HEK293 (cell line): ENCODE results near the gene FAM181A.

ENCODE experiments used
- CTCF ChIA-PET: fragments of 350-600 bp; formaldehyde crosslinking; extraction: SDS; loops from one replicate; lab custom pipeline; 2021; ENCODE audit warnings: antibody characterized with exemption; lab: Yijun Ruan, JAX
- POLR2A ChIA-PET: fragments of 300-600 bp; formaldehyde crosslinking; extraction: SDS; loops from one replicate; lab custom pipeline; 2020; ENCODE audit warnings: antibody characterized with exemption, inconsistent platforms; lab: Yijun Ruan, JAX
- H3K27ac ChIP-seq: fragments of 200-500 bp; sonication (Bioruptor generic); 2 replicates; pipeline ENCODE4 v1.5.1; 2014; ENCODE audit warnings: low read depth, low read length, control low read depth, inconsistent platforms; ENCODE audit errors: extremely low read depth
- H3K36me3 ChIP-seq, 2 experiments: fragments of 200-500 bp in 1 of 2; sonication (Bioruptor generic) in 1 of 2; 1 replicate in 1 of 2; 2 replicates in 1 of 2; pipeline ENCODE4 v1.5.1; 2014 to 2017; ENCODE audit warnings: inconsistent platforms in 2 of 2, low read length in 2 of 2; ENCODE audit not compliant: control insufficient read depth in 2 of 2, insufficient read depth in 1 of 2
- H3K4me1 ChIP-seq: fragments of 200-500 bp; sonication (Bioruptor generic); 2 replicates; pipeline ENCODE4 v1.5.1; 2014; ENCODE audit warnings: mild to moderate bottlenecking, low read length, inconsistent platforms; ENCODE audit not compliant: control insufficient read depth, insufficient read depth
- H3K4me3 ChIP-seq: 2 replicates; pipeline ENCODE4 v1.5.1; 2011; ENCODE audit warnings: low read depth, mild to moderate bottlenecking, control low read depth, low read length, moderate library complexity
- H3K9me3 ChIP-seq: fragments of 200-500 bp; sonication (Bioruptor generic); 2 replicates; pipeline ENCODE4 v1.5.1; 2014; ENCODE audit warnings: low read depth, low read length, inconsistent platforms; ENCODE audit not compliant: control insufficient read depth, insufficient read depth
- KLF9 ChIP-seq: fragments of 450-650 bp; formaldehyde crosslinking; IDR thresholded peaks from 2 replicates; pipeline ENCODE4 v1.5.1; 2016; ENCODE audit warnings: missing biosample characterization, missing genetic modification characterization, low read depth
- RBAK ChIP-seq: fragments of 450-650 bp; formaldehyde crosslinking; IDR thresholded peaks from 2 replicates; pipeline ENCODE4 v1.5.1; 2016; ENCODE audit warnings: missing biosample characterization, missing genetic modification characterization
- SALL2 ChIP-seq: fragments of 450-650 bp; formaldehyde crosslinking; IDR thresholded peaks from 2 replicates; pipeline ENCODE4 v1.5.0; 2017; ENCODE audit warnings: missing biosample characterization, mild to moderate bottlenecking, missing genetic modification characterization, borderline replicate concordance
- ZNF146 ChIP-seq: fragments of 450-650 bp; formaldehyde crosslinking; IDR thresholded peaks from 2 replicates; pipeline ENCODE4 v1.5.1; 2016; ENCODE audit warnings: missing biosample characterization, missing genetic modification characterization
- ZNF214 ChIP-seq: fragments of 450-650 bp; formaldehyde crosslinking; IDR thresholded peaks from 2 replicates; pipeline ENCODE4 v1.5.1; 2017; ENCODE audit warnings: missing biosample characterization, mild to moderate bottlenecking, missing genetic modification characterization, borderline replicate concordance
- ZNF23 ChIP-seq: fragments of 450-650 bp; formaldehyde crosslinking; IDR thresholded peaks from 2 replicates; pipeline ENCODE4 v1.5.1; 2016; ENCODE audit warnings: missing biosample characterization, missing genetic modification characterization, borderline replicate concordance
- ZNF426 ChIP-seq: fragments of 450-650 bp; formaldehyde crosslinking; IDR thresholded peaks from 2 replicates; pipeline ENCODE4 v1.5.1; 2017; ENCODE audit warnings: missing biosample characterization, missing genetic modification characterization, mild to moderate bottlenecking, inconsistent platforms, moderate library complexity
- ZNF544 ChIP-seq: fragments of 450-650 bp; formaldehyde crosslinking; IDR thresholded peaks from 2 replicates; pipeline ENCODE4 v1.5.0; 2017; ENCODE audit warnings: missing biosample characterization, missing genetic modification characterization
- ZNF548 ChIP-seq: fragments of 450-650 bp; formaldehyde crosslinking; IDR thresholded peaks from 2 replicates; pipeline ENCODE4 v1.5.1; 2016; ENCODE audit warnings: missing biosample characterization, missing genetic modification characterization
- ZNF560 ChIP-seq: fragments of 450-650 bp; formaldehyde crosslinking; IDR thresholded peaks from 2 replicates; pipeline ENCODE4 v1.5.1; 2017; ENCODE audit warnings: missing biosample characterization, missing genetic modification characterization, borderline replicate concordance
- ZNF610 ChIP-seq: fragments of 450-650 bp; formaldehyde crosslinking; IDR thresholded peaks from 2 replicates; pipeline ENCODE4 v1.5.1; 2016; ENCODE audit warnings: missing biosample characterization, missing genetic modification characterization, borderline replicate concordance
- ZNF621 ChIP-seq: fragments of 450-650 bp; formaldehyde crosslinking; IDR thresholded peaks from 2 replicates; pipeline ENCODE4 v1.5.1; 2017; ENCODE audit warnings: missing biosample characterization, missing genetic modification characterization
- ZNF664 ChIP-seq: fragments of 450-650 bp; formaldehyde crosslinking; IDR thresholded peaks from 2 replicates; pipeline ENCODE4 v1.5.1; 2016; ENCODE audit warnings: missing biosample characterization, missing genetic modification characterization
- TF ChIP-seq, protein P1 (sequence below): fragments of 450-650 bp; formaldehyde crosslinking; IDR thresholded peaks from 2 replicates; pipeline ENCODE4 v1.5.1; 2017; ENCODE audit warnings: missing biosample characterization, mild to moderate bottlenecking, missing genetic modification characterization, moderate library complexity
- TF ChIP-seq, protein P2 (sequence below): fragments of 450-650 bp; formaldehyde crosslinking; conservative IDR thresholded peaks from 2 replicates; pipeline ENCODE4 v1.5.1; 2016; ENCODE audit warnings: low read depth, missing biosample characterization, missing genetic modification characterization
- TF ChIP-seq, protein P3 (sequence below): fragments of 450-650 bp; formaldehyde crosslinking; optimal IDR thresholded peaks from 2 replicates; pipeline ENCODE3; 2016; ENCODE audit warnings: missing biosample characterization, mild to moderate bottlenecking, missing genetic modification characterization

Gene FAM181A

DNA sequence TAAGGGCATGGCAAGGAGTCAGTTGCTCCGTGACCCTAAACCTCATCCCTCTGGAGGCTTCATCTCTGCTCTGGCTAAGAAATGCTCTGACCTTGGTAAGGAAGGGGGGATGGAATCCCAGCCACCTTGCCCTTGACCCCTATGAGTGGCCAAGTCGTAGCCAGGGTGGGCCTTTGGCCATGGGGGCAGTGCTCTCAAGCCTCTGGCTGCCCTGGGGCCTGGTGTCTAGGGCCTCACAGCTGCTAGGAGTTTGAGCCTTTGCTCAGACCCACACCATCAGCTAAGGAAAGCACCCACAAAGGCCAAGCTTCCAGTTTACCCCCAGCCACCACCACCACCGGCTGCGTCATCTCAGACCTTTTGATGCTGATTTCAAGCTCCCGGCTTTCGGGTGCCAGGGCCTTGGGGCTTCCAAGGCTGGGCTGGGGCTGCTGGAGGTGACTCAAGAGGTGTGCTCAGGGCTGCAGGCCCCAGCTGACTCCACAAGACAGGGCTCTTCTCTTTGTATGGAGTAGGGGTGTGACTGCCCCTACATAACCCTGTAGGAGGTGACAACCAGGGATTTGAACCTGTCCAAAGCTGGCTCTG, 45.6 kb downstream of the FAM181A start:
- ChIA-PET POLR2A (no interaction called here), CTCF (interaction anchor here (0.7 to 6.5 kb wide), 3 partner anchors 12 to 33 kb away, joined by 3 to 91 read pairs (median 7); no protein-coding TSS in a partner anchor)
- no peak overlapping the region for H3K27ac ChIP-seq

DNA sequence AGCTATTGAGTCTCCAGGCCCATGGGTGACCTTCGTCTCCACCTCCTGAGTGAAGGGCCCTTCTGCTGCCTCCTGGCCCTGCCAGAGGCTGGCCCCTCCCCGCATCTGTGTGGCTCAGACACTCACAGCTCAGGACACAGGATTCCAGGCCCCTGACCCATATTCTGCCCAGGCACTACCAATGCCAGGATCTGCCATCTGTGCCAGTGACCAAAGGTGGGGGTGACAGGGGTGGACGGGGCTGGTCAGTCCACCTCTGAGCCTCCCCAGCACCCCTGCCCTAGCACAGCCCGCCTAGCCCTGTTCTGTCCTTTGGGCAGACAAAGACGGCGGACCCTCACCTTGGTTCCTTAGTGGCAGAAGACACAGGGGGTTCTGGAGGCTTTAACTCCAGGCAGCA, 46.5 kb downstream of the FAM181A start:
- Histone ChIP-seq H3K9me3 (no peaks in the 10 kb centered on the region), H3K4me1 (no peaks in the 10 kb centered on the region), H3K27ac (no peak overlapping the region), H3K36me3 (no peaks in the 10 kb centered on the region), H3K4me3 (no peak overlapping the region)
- ChIA-PET CTCF (interaction anchor here (1.8 to 6.5 kb wide), 2 partner anchors 11 to 33 kb away, joined by 7 to 91 read pairs; no protein-coding TSS in a partner anchor), POLR2A (no interaction called here)
- TF ChIP-seq SALL2 (tag by site-specific recombination) (no peak), ZNF146 (tag by site-specific recombination) (no peak), ZNF548 (no peak), ZNF23 (tag by site-specific recombination) (no peak), ZNF664 (tag by site-specific recombination) (no peak), ZNF560 (tag by site-specific recombination) (no peak)
- TF ChIP-seq, protein P1, sequence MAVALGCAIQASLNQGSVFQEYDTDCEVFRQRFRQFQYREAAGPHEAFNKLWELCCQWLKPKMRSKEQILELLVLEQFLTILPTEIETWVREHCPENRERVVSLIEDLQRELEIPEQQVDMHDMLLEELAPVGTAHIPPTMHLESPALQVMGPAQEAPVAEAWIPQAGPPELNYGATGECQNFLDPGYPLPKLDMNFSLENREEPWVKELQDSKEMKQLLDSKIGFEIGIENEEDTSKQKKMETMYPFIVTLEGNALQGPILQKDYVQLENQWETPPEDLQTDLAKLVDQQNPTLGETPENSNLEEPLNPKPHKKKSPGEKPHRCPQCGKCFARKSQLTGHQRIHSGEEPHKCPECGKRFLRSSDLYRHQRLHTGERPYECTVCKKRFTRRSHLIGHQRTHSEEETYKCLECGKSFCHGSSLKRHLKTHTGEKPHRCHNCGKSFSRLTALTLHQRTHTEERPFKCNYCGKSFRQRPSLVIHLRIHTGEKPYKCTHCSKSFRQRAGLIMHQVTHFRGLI (tag by site-specific recombination) = no peak

More for the DNA sequence above, 45.6 kb downstream of the FAM181A start:
- no peak for TF ChIP-seq RBAK (tag by site-specific recombination)
- TF ChIP-seq, protein P2, sequence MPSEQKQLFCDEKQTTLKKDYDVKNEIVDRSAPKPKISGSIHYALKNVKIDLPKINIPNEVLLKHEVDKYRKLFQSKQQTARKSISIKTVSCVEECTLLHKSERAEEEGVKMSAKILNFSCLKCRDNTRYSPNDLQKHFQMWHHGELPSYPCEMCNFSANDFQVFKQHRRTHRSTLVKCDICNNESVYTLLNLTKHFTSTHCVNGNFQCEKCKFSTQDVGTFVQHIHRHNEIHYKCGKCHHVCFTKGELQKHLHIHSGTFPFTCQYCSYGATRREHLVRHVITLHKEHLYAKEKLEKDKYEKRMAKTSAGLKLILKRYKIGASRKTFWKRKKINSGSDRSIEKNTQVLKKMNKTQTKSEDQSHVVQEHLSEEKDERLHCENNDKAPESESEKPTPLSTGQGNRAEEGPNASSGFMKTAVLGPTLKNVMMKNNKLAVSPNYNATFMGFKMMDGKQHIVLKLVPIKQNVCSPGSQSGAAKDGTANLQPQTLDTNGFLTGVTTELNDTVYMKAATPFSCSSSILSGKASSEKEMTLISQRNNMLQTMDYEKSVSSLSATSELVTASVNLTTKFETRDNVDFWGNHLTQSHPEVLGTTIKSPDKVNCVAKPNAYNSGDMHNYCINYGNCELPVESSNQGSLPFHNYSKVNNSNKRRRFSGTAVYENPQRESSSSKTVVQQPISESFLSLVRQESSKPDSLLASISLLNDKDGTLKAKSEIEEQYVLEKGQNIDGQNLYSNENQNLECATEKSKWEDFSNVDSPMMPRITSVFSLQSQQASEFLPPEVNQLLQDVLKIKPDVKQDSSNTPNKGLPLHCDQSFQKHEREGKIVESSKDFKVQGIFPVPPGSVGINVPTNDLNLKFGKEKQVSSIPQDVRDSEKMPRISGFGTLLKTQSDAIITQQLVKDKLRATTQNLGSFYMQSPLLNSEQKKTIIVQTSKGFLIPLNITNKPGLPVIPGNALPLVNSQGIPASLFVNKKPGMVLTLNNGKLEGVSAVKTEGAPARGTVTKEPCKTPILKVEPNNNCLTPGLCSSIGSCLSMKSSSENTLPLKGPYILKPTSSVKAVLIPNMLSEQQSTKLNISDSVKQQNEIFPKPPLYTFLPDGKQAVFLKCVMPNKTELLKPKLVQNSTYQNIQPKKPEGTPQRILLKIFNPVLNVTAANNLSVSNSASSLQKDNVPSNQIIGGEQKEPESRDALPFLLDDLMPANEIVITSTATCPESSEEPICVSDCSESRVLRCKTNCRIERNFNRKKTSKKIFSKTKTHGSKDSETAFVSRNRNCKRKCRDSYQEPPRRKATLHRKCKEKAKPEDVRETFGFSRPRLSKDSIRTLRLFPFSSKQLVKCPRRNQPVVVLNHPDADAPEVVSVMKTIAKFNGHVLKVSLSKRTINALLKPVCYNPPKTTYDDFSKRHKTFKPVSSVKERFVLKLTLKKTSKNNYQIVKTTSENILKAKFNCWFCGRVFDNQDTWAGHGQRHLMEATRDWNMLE (tag by site-specific recombination) = no peak
- no peak for TF ChIP-seq ZNF544 (tag by site-specific recombination)
- TF ChIP-seq KLF9 (tag by site-specific recombination) = no peak
- TF ChIP-seq ZNF23 (tag by site-specific recombination) = no peak
- TF ChIP-seq ZNF426 = no peak
- no peak for TF ChIP-seq ZNF214 (tag by site-specific recombination)
- TF ChIP-seq ZNF610 (tag by site-specific recombination) = no peak
- no peak for TF ChIP-seq ZNF621 (tag by site-specific recombination)
- TF ChIP-seq, protein P3, sequence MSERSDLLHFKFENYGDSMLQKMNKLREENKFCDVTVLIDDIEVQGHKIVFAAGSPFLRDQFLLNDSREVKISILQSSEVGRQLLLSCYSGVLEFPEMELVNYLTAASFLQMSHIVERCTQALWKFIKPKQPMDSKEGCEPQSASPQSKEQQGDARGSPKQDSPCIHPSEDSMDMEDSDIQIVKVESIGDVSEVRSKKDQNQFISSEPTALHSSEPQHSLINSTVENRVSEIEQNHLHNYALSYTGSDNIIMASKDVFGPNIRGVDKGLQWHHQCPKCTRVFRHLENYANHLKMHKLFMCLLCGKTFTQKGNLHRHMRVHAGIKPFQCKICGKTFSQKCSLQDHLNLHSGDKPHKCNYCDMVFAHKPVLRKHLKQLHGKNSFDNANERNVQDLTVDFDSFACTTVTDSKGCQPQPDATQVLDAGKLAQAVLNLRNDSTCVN (tag by site-specific recombination) = no peak
- TF ChIP-seq, all 188 proteins: peak for 0
- Histone ChIP-seq H3K9me3 (no peaks in the 10 kb centered on the region), H3K36me3 (no peaks in the 10 kb centered on the region), H3K4me1 (no peaks in the 10 kb centered on the region), H3K4me3 (no peak overlapping the region)
